HepG2 (cell line): ENCODE data around the gene CFAP300. TPM values are rescaled to one million over a fixed set of nuclear protein-coding genes. Genes with fewer than 3 reads are reported as not detected.

Experiments
- BHLHE40 ChIP-seq: IDR thresholded peaks from 2 replicates; pipeline ENCODE4 v1.6.1; 2011; ENCODE audit warnings: low read length, improper control_type of control experiment
- DNMT1 ChIP-seq: sonication (generic); formaldehyde crosslinking; IDR thresholded peaks from 2 replicates; pipeline ENCODE4 v1.5.1; 2020; ENCODE audit warnings: mild to moderate bottlenecking, missing genetic modification reagents
- ERF ChIP-seq: IDR thresholded peaks from 2 replicates; pipeline ENCODE4 v1.6.1; 2018; ENCODE audit warnings: missing biosample characterization, missing genetic modification reagents
- HNF4A ChIP-seq: sonication (generic); formaldehyde crosslinking; IDR thresholded peaks from 2 replicates; pipeline ENCODE4 v1.4.0; 2020; ENCODE audit warnings: missing genetic modification reagents
- IKZF1 ChIP-seq: fragments of 450-650 bp; IDR thresholded peaks from 2 replicates; pipeline ENCODE4 v1.7.1; 2016
- KLF15 ChIP-seq: sonication (generic); formaldehyde crosslinking; IDR thresholded peaks from 2 replicates; pipeline ENCODE4 v1.8.1; 2023; ENCODE audit warnings: borderline replicate concordance, mild to moderate bottlenecking, inconsistent platforms, missing genetic modification reagents, mixed read lengths
- MAF1 ChIP-seq: sonication (generic); formaldehyde crosslinking; IDR thresholded peaks from 2 replicates; pipeline ENCODE4 v1.5.0; 2020; ENCODE audit warnings: missing genetic modification reagents, borderline replicate concordance
- MZF1 ChIP-seq: sonication (generic); formaldehyde crosslinking; IDR thresholded peaks from 2 replicates; pipeline ENCODE4 v1.8.1; 2023; ENCODE audit warnings: mild to moderate bottlenecking, missing genetic modification reagents, borderline replicate concordance
- RNF2 ChIP-seq: fragments of 450-650 bp; conservative IDR thresholded peaks from 2 replicates; pipeline ENCODE4 v1.6.1; 2016; ENCODE audit warnings: low read depth
- SETDB1 ChIP-seq: sonication (generic); formaldehyde crosslinking; IDR thresholded peaks from 2 replicates; pipeline ENCODE4 v1.5.1; 2020; ENCODE audit warnings: missing genetic modification reagents, mild to moderate bottlenecking, borderline replicate concordance
- ZFP62 ChIP-seq: sonication (generic); formaldehyde crosslinking; IDR thresholded peaks from 2 replicates; pipeline ENCODE4 v1.4.0; 2020; ENCODE audit warnings: missing genetic modification reagents
- ZNF446 ChIP-seq: sonication (generic); formaldehyde crosslinking; IDR thresholded peaks from 2 replicates; pipeline ENCODE4 v1.5.0; 2020; ENCODE audit warnings: mild to moderate bottlenecking, missing genetic modification reagents
- ZNF703 ChIP-seq: sonication (generic); formaldehyde crosslinking; IDR thresholded peaks from 2 replicates; pipeline ENCODE4 v1.5.1; 2020; ENCODE audit warnings: missing genetic modification reagents, mild to moderate bottlenecking, moderate library complexity, borderline replicate concordance
- polyA plus RNA-seq, 8 experiments: library from polyadenylated mRNA; depleted of rRNA in 3 of 8; stranded (reverse) in 7 of 8; unstranded in 1 of 8; fragments of >200 nt; fragmentation: Illumina TruSeq in 4 of 8; extraction: Trizol in 4 of 8; gene quantifications; 2 replicates each; pipeline versions ENCODE4 v1.2.1 to v1.2.3, GENCODE V29; 2011 to 2016; ENCODE audit warnings: low read depth in 4 of 8, missing spikeins in 1 of 8, mixed read lengths in 1 of 8; ENCODE audit not compliant: insufficient read depth in 1 of 8
- total RNA-seq, 5 experiments: library from RNA; depleted of rRNA; stranded (reverse); fragments of >200 nt; fragmentation: Illumina TruSeq; extraction: Trizol; gene quantifications; 2 replicates each; pipeline ENCODE4 v1.2.3, GENCODE V29; 2016; ENCODE audit warnings: low read depth in 1 of 5
- TF ChIP-seq, protein P1 (sequence below): sonication (generic); formaldehyde crosslinking; IDR thresholded peaks from 2 replicates; pipeline ENCODE4 v1.5.0; 2020; ENCODE audit warnings: missing genetic modification reagents
- TF ChIP-seq, protein P2 (sequence below): sonication (generic); formaldehyde crosslinking; IDR thresholded peaks from 2 replicates; pipeline ENCODE4 v1.4.0; 2020; ENCODE audit warnings: mild to moderate bottlenecking, low read depth, missing genetic modification reagents
- TF ChIP-seq, protein P3 (sequence below): sonication (generic); formaldehyde crosslinking; IDR thresholded peaks from 2 replicates; pipeline ENCODE4 v1.4.0; 2020; ENCODE audit warnings: missing genetic modification reagents, mild to moderate bottlenecking, borderline replicate concordance
- TF ChIP-seq, protein P4 (sequence below): sonication (generic); formaldehyde crosslinking; IDR thresholded peaks from 2 replicates; pipeline ENCODE4 v1.4.0; 2020; ENCODE audit warnings: missing genetic modification reagents
- TF ChIP-seq, protein P5 (sequence below): sonication (generic); formaldehyde crosslinking; IDR thresholded peaks from 2 replicates; pipeline ENCODE4 v1.4.0; 2020; ENCODE audit warnings: missing genetic modification reagents, borderline replicate concordance

The CFAP300 gene
- total and polyA plus RNA-seq, 2 of the 13 experiments (the other 11 are each of a cell fraction or from before 2014, with no cell fraction given) = not detected

DNA sequence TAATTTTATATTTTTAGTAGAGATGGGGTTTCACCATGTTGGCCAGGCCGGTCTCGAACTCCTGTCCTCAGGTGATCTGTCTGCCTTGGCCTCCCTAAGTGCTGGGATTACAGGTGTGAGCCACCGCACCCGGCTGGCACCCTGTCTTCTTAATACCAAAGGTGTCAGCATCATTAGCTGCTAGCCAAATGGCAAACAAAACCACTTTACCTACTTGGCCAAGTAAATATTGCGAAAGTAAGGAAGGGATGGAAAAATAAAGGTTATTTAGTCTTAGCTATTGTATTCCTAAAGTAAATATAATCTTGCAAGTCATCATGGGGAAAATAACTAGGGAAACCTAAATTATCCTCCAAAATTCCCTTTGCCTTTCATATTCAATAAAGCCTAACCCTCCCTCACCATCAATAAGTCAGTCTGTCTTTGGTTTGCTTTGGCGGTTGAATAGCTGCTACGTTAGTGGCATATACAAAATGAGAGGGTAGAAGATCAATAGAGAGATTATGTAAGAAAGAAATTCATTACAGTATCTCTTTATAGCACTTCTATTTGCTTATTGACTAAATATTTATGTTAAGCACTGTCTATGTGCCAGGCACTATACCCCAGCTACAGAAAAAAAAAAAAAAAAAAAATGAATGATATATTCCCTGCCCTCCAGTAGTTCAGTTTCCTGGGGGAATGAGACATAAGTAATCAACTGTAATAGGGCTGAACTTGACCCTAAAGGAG, 40.2 kb upstream of the CFAP300 start (continued):
- TF ChIP-seq, protein P1, sequence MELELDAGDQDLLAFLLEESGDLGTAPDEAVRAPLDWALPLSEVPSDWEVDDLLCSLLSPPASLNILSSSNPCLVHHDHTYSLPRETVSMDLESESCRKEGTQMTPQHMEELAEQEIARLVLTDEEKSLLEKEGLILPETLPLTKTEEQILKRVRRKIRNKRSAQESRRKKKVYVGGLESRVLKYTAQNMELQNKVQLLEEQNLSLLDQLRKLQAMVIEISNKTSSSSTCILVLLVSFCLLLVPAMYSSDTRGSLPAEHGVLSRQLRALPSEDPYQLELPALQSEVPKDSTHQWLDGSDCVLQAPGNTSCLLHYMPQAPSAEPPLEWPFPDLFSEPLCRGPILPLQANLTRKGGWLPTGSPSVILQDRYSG (CRISPR knock-in tag) = no peak
- TF ChIP-seq, protein P2, sequence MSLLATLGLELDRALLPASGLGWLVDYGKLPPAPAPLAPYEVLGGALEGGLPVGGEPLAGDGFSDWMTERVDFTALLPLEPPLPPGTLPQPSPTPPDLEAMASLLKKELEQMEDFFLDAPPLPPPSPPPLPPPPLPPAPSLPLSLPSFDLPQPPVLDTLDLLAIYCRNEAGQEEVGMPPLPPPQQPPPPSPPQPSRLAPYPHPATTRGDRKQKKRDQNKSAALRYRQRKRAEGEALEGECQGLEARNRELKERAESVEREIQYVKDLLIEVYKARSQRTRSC = no peak
- TF ChIP-seq BHLHE40 (no peak), RNF2 (no peak), SETDB1 (CRISPR knock-in tag) (no peak), IKZF1 (no peak), ZFP62 (CRISPR knock-in tag) (no peak), MAF1 (CRISPR knock-in tag) (no peak), DNMT1 (CRISPR knock-in tag) (no peak), ZNF446 (no peak), KLF15 (CRISPR knock-in tag) (no peak), ERF (peak; percentile 55), HNF4A (CRISPR knock-in tag) (peak; percentile 17; the same call in 1 of the 2 replicates), ZNF703 (CRISPR knock-in tag) (no peak), MZF1 (CRISPR knock-in tag) (no peak)
- TF ChIP-seq, protein P3, sequence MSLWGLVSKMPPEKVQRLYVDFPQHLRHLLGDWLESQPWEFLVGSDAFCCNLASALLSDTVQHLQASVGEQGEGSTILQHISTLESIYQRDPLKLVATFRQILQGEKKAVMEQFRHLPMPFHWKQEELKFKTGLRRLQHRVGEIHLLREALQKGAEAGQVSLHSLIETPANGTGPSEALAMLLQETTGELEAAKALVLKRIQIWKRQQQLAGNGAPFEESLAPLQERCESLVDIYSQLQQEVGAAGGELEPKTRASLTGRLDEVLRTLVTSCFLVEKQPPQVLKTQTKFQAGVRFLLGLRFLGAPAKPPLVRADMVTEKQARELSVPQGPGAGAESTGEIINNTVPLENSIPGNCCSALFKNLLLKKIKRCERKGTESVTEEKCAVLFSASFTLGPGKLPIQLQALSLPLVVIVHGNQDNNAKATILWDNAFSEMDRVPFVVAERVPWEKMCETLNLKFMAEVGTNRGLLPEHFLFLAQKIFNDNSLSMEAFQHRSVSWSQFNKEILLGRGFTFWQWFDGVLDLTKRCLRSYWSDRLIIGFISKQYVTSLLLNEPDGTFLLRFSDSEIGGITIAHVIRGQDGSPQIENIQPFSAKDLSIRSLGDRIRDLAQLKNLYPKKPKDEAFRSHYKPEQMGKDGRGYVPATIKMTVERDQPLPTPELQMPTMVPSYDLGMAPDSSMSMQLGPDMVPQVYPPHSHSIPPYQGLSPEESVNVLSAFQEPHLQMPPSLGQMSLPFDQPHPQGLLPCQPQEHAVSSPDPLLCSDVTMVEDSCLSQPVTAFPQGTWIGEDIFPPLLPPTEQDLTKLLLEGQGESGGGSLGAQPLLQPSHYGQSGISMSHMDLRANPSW = no peak
- TF ChIP-seq, protein P4, sequence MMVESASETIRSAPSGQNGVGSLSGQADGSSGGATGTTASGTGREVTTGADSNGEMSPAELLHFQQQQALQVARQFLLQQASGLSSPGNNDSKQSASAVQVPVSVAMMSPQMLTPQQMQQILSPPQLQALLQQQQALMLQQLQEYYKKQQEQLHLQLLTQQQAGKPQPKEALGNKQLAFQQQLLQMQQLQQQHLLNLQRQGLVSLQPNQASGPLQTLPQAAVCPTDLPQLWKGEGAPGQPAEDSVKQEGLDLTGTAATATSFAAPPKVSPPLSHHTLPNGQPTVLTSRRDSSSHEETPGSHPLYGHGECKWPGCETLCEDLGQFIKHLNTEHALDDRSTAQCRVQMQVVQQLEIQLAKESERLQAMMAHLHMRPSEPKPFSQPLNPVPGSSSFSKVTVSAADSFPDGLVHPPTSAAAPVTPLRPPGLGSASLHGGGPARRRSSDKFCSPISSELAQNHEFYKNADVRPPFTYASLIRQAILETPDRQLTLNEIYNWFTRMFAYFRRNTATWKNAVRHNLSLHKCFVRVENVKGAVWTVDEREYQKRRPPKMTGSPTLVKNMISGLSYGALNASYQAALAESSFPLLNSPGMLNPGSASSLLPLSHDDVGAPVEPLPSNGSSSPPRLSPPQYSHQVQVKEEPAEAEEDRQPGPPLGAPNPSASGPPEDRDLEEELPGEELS (CRISPR knock-in tag) = peak; percentile 88
- TF ChIP-seq, protein P5, sequence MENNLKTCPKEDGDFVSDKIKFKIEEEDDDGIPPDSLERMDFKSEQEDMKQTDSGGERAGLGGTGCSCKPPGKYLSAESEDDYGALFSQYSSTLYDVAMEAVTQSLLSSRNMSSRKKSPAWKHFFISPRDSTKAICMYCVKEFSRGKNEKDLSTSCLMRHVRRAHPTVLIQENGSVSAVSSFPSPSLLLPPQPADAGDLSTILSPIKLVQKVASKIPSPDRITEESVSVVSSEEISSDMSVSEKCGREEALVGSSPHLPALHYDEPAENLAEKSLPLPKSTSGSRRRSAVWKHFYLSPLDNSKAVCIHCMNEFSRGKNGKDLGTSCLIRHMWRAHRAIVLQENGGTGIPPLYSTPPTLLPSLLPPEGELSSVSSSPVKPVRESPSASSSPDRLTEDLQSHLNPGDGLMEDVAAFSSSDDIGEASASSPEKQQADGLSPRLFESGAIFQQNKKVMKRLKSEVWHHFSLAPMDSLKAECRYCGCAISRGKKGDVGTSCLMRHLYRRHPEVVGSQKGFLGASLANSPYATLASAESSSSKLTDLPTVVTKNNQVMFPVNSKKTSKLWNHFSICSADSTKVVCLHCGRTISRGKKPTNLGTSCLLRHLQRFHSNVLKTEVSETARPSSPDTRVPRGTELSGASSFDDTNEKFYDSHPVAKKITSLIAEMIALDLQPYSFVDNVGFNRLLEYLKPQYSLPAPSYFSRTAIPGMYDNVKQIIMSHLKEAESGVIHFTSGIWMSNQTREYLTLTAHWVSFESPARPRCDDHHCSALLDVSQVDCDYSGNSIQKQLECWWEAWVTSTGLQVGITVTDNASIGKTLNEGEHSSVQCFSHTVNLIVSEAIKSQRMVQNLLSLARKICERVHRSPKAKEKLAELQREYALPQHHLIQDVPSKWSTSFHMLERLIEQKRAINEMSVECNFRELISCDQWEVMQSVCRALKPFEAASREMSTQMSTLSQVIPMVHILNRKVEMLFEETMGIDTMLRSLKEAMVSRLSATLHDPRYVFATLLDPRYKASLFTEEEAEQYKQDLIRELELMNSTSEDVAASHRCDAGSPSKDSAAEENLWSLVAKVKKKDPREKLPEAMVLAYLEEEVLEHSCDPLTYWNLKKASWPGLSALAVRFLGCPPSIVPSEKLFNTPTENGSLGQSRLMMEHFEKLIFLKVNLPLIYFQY = no peak
